ENCODE measurements around the gene SUOX. TPM values are rescaled to one million over a fixed set of nuclear protein-coding genes. Genes with fewer than 3 reads are reported as not detected.

SUOX gene
- 8.5 and 12.9 TPM in 2 replicates for total RNA-seq (2012; rRNA removed)

GRCh38 chr12:55996715-55997534, at the start of gene SUOX:
Gene SUOX, plus strand, starts transcription at chr12:55997276. Its CDS starts 4,946 bp downstream, at chr12:56002222.
- H3K9me3 ChIP-seq (replicated peaks; ENCODE audit: low read length) = no peaks in the 10 kb centered on the region
- peaks cover 11% of the 10 kb centered on the region for H3K4me1 ChIP-seq (ENCODE audit: control insufficient read depth, insufficient read depth, low read length)
- H3K4me2 ChIP-seq (ENCODE audit: low read length) = peak within 1 kb of the TSS; percentile 93
- peaks cover 32% of the 10 kb centered on the region for H3K36me3 ChIP-seq (ENCODE audit: insufficient read depth, low read length)
- peak within 1 kb of the TSS; percentile 85 for H3K9ac ChIP-seq (ENCODE audit: low read depth, low read length)
- peak within 1 kb of the TSS; percentile 86 for H3K4me3 ChIP-seq (ENCODE audit: low read length)
- no peaks in the 10 kb centered on the region for H3K27me3 ChIP-seq (ENCODE audit: control insufficient read depth, insufficient read depth, low read length)

- no peaks in the 10 kb centered on the region for H3K9me3 ChIP-seq (replicated peaks; ENCODE audit: low read length)
These were observed 41.7 kb upstream of the SUOX start for GRCh38 chr12:55955344-55955743.

GRCh38 chr12:55955800-55956508, 41.1 kb upstream of the SUOX start:
- Histone ChIP-seq H3K9me3 (replicated peaks; ENCODE audit: low read length) (no peaks in the 10 kb centered on the region), H3K36me3 (ENCODE audit: insufficient read depth, low read length) (peaks cover 31% of the 10 kb centered on the region), H3K4me1 (ENCODE audit: control insufficient read depth, insufficient read depth, low read length) (peaks cover 6% of the 10 kb centered on the region), H3K9ac (ENCODE audit: low read depth, low read length) (no peak overlapping the region), H3K27me3 (ENCODE audit: control insufficient read depth, insufficient read depth, low read length) (peaks cover 4% of the 10 kb centered on the region), H3K4me3 (ENCODE audit: low read length) (no peak overlapping the region), H3K4me2 (ENCODE audit: low read length) (no peak overlapping the region)

More at GRCh38 chr12:55955344-55955743, 41.7 kb upstream of the SUOX start:
- Histone ChIP-seq H3K4me3 (ENCODE audit: low read length) (no peak overlapping the region), H3K4me1 (ENCODE audit: control insufficient read depth, insufficient read depth, low read length) (peaks cover 6% of the 10 kb centered on the region), H3K36me3 (ENCODE audit: insufficient read depth, low read length) (peaks cover 33% of the 10 kb centered on the region), H3K4me2 (ENCODE audit: low read length) (no peak overlapping the region), H3K9ac (ENCODE audit: low read depth, low read length) (no peak overlapping the region), H3K27me3 (ENCODE audit: control insufficient read depth, insufficient read depth, low read length) (peaks cover 4% of the 10 kb centered on the region)

GRCh38 chr12:55957106-55957859, 39.8 kb upstream of the SUOX start:
- peaks cover 18% of the 10 kb centered on the region for H3K36me3 ChIP-seq (ENCODE audit: insufficient read depth, low read length)
- H3K4me2 ChIP-seq (ENCODE audit: low read length) = no peak overlapping the region
- no peak overlapping the region for H3K9ac ChIP-seq (ENCODE audit: low read depth, low read length)
- peaks cover 6% of the 10 kb centered on the region for H3K4me1 ChIP-seq (ENCODE audit: control insufficient read depth, insufficient read depth, low read length)
- H3K4me3 ChIP-seq (ENCODE audit: low read length) = no peak overlapping the region
- peaks cover 4% of the 10 kb centered on the region for H3K27me3 ChIP-seq (ENCODE audit: control insufficient read depth, insufficient read depth, low read length)
- no peaks in the 10 kb centered on the region for H3K9me3 ChIP-seq (replicated peaks; ENCODE audit: low read length)

GRCh38 chr12:55963760-55964159, 33.3 kb upstream of the SUOX start:
- H3K4me2 ChIP-seq (ENCODE audit: low read length) = no peak overlapping the region
- no peaks in the 10 kb centered on the region for H3K36me3 ChIP-seq (ENCODE audit: insufficient read depth, low read length)

GRCh38 chr12:55965240-55965639, 31.8 kb upstream of the SUOX start:
- Histone ChIP-seq H3K27me3 (ENCODE audit: control insufficient read depth, insufficient read depth, low read length) (no peaks in the 10 kb centered on the region), H3K36me3 (ENCODE audit: insufficient read depth, low read length) (no peaks in the 10 kb centered on the region), H3K4me3 (ENCODE audit: low read length) (no peak overlapping the region), H3K4me2 (ENCODE audit: low read length) (no peak overlapping the region), H3K9ac (ENCODE audit: low read depth, low read length) (no peak overlapping the region), H3K4me1 (ENCODE audit: control insufficient read depth, insufficient read depth, low read length) (peaks cover 13% of the 10 kb centered on the region), H3K9me3 (replicated peaks; ENCODE audit: low read length) (no peaks in the 10 kb centered on the region)

More at GRCh38 chr12:55963760-55964159, 33.3 kb upstream of the SUOX start:
- H3K9ac ChIP-seq (ENCODE audit: low read depth, low read length) = no peak overlapping the region
- no peaks in the 10 kb centered on the region for H3K9me3 ChIP-seq (replicated peaks; ENCODE audit: low read length)
- peaks cover 13% of the 10 kb centered on the region for H3K4me1 ChIP-seq (ENCODE audit: control insufficient read depth, insufficient read depth, low read length)
- H3K4me3 ChIP-seq (ENCODE audit: low read length) = no peak overlapping the region
- no peaks in the 10 kb centered on the region for H3K27me3 ChIP-seq (ENCODE audit: control insufficient read depth, insufficient read depth, low read length)

GRCh38 chr12:55965941-55966407, 31.1 kb upstream of the SUOX start, which contains the start of gene PMEL:
Gene PMEL, minus strand, starts transcription at chr12:55966042. Its CDS starts 31 bp downstream, at chr12:55966011.
- peak within 1 kb of the TSS; percentile 83 for H3K4me2 ChIP-seq (ENCODE audit: low read length)
- H3K4me3 ChIP-seq (ENCODE audit: low read length) = peak within 1 kb of the TSS; percentile 85
- H3K27me3 ChIP-seq (ENCODE audit: control insufficient read depth, insufficient read depth, low read length) = no peaks in the 10 kb centered on the region
- H3K9ac ChIP-seq (ENCODE audit: low read depth, low read length) = peak within 1 kb of the TSS; percentile 91
- no peaks in the 10 kb centered on the region for H3K9me3 ChIP-seq (replicated peaks; ENCODE audit: low read length)
- peaks cover 13% of the 10 kb centered on the region for H3K4me1 ChIP-seq (ENCODE audit: control insufficient read depth, insufficient read depth, low read length)
- peaks cover 2% of the 10 kb centered on the region for H3K36me3 ChIP-seq (ENCODE audit: insufficient read depth, low read length)

- Histone ChIP-seq H3K4me3 (ENCODE audit: low read length) (peak within 1 kb of the TSS; percentile 85), H3K9me3 (replicated peaks; ENCODE audit: low read length) (no peaks in the 10 kb centered on the region), H3K27me3 (ENCODE audit: control insufficient read depth, insufficient read depth, low read length) (no peaks in the 10 kb centered on the region), H3K4me1 (ENCODE audit: control insufficient read depth, insufficient read depth, low read length) (peaks cover 20% of the 10 kb centered on the region), H3K4me2 (ENCODE audit: low read length) (peak within 1 kb of the TSS; percentile 83), H3K36me3 (ENCODE audit: insufficient read depth, low read length) (peaks cover 7% of the 10 kb centered on the region), H3K9ac (ENCODE audit: low read depth, low read length) (peak within 1 kb of the TSS; percentile 91)
These were observed 30.4 kb upstream of the SUOX start, which contains the start of gene CDK2 for GRCh38 chr12:55966408-55967281. Gene CDK2, plus strand, starts transcription at chr12:55966830. Its CDS starts 179 bp downstream, at chr12:55967009.

GRCh38 chr12:55969356-55969755, 27.7 kb upstream of the SUOX start:
- no peak overlapping the region for H3K4me2 ChIP-seq (ENCODE audit: low read length)
- peaks cover 7% of the 10 kb centered on the region for H3K36me3 ChIP-seq (ENCODE audit: insufficient read depth, low read length)
- no peaks in the 10 kb centered on the region for H3K9me3 ChIP-seq (replicated peaks; ENCODE audit: low read length)
- H3K4me1 ChIP-seq (ENCODE audit: control insufficient read depth, insufficient read depth, low read length) = peaks cover 33% of the 10 kb centered on the region
- no peaks in the 10 kb centered on the region for H3K27me3 ChIP-seq (ENCODE audit: control insufficient read depth, insufficient read depth, low read length)
- H3K4me3 ChIP-seq (ENCODE audit: low read length) = no peak overlapping the region
- H3K9ac ChIP-seq (ENCODE audit: low read depth, low read length) = no peak overlapping the region

GRCh38 chr12:55970775-55971174, 26.3 kb upstream of the SUOX start:
- Histone ChIP-seq H3K4me1 (ENCODE audit: control insufficient read depth, insufficient read depth, low read length) (peaks cover 39% of the 10 kb centered on the region), H3K4me2 (ENCODE audit: low read length) (no peak overlapping the region), H3K9ac (ENCODE audit: low read depth, low read length) (no peak overlapping the region), H3K27me3 (ENCODE audit: control insufficient read depth, insufficient read depth, low read length) (no peaks in the 10 kb centered on the region), H3K36me3 (ENCODE audit: insufficient read depth, low read length) (peaks cover 7% of the 10 kb centered on the region), H3K4me3 (ENCODE audit: low read length) (no peak overlapping the region), H3K9me3 (replicated peaks; ENCODE audit: low read length) (no peaks in the 10 kb centered on the region)
